Tibial nerve (tissue), 4 donors: ENCODE measurements around the gene F10.

Experiments used
- EP300 ChIP-seq, 2 donors: sonication (generic); formaldehyde crosslinking; IDR thresholded peaks; one replicate each; pipeline ENCODE4 v1.6.1; 2017; ENCODE audit warnings: antibody characterized with exemption in 2 of 2, mild to moderate bottlenecking in 1 of 2
- POLR2A ChIP-seq, 2 donors: fragments of 450-650 bp; IDR thresholded peaks; one replicate each; pipeline ENCODE4 v1.6.1; 2017; ENCODE audit warnings: antibody characterized with exemption in 2 of 2, mild to moderate bottlenecking in 2 of 2, moderate library complexity in 2 of 2
- TF ChIP-seq, protein P1 (sequence below), 5 experiments: fragments of 200-600 bp in 3 of 5; fragments of 450-650 bp in 2 of 5; sonication (generic) in 3 of 5; IDR thresholded peaks; one replicate each; pipeline ENCODE4 v1.5.1; 2016 to 2019; ENCODE audit warnings: antibody characterized with exemption in 5 of 5, mild to moderate bottlenecking in 3 of 5, moderate library complexity in 2 of 5

DNA sequence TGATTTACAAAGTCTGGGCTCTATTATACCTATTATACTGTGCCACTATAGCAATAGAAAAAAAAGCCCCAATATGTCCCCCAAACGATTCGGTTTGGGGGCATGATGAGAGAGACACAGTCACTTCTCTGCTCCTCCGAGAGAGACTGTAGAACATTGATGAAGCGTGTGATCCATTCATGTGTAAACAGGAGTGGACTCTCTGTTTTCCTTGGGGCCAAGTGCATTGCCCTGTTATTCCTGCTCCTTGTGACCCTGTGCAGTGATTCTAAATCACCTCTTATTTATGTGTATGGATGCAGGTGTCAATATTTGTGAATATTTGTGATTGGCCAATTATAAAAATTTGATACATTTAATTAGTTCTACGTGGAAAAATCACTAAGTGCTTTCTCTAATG is 17.0 kb downstream of the F10 start:
- TF ChIP-seq, protein P1, sequence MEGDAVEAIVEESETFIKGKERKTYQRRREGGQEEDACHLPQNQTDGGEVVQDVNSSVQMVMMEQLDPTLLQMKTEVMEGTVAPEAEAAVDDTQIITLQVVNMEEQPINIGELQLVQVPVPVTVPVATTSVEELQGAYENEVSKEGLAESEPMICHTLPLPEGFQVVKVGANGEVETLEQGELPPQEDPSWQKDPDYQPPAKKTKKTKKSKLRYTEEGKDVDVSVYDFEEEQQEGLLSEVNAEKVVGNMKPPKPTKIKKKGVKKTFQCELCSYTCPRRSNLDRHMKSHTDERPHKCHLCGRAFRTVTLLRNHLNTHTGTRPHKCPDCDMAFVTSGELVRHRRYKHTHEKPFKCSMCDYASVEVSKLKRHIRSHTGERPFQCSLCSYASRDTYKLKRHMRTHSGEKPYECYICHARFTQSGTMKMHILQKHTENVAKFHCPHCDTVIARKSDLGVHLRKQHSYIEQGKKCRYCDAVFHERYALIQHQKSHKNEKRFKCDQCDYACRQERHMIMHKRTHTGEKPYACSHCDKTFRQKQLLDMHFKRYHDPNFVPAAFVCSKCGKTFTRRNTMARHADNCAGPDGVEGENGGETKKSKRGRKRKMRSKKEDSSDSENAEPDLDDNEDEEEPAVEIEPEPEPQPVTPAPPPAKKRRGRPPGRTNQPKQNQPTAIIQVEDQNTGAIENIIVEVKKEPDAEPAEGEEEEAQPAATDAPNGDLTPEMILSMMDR (IDR thresholded peaks at IDR 0.05) = no peak
- no peak for TF ChIP-seq EP300 (IDR thresholded peaks at IDR 0.05)
- no peak for TF ChIP-seq POLR2A (IDR thresholded peaks at IDR 0.05)
